ENCODE measurements around the gene SEPTIN1. TPM values are rescaled to one million over a fixed set of nuclear protein-coding genes. Genes with fewer than 3 reads are reported as not detected.
A peak's percentile ranks its signal among the peaks of the same experiment; 100 is the strongest.

The SEPTIN1 gene
- total RNA-seq, 1 experiment from 2014 or later: 3.4 TPM

GRCh38 chr16:30421010-30421409 is 38.6 kb upstream of the SEPTIN1 start:
- H3K79me2 ChIP-seq (ENCODE audit: insufficient read depth, low read length): peaks cover 32% of the 10 kb centered on the region
- H3K4me2 ChIP-seq (ENCODE audit: low read length): no peak overlapping the region
- no TSS peak for BruUV-seq (replicated peaks)
- peaks cover 20 to 45% of the 10 kb centered on the region in 2 experiments; a peak in 3 of 4 replicates for H3K36me3 ChIP-seq (ENCODE audit: control insufficient read depth in 1 of 2, insufficient read depth in 2 of 2, low read length in 2 of 2)
- TF ChIP-seq, protein P1, sequence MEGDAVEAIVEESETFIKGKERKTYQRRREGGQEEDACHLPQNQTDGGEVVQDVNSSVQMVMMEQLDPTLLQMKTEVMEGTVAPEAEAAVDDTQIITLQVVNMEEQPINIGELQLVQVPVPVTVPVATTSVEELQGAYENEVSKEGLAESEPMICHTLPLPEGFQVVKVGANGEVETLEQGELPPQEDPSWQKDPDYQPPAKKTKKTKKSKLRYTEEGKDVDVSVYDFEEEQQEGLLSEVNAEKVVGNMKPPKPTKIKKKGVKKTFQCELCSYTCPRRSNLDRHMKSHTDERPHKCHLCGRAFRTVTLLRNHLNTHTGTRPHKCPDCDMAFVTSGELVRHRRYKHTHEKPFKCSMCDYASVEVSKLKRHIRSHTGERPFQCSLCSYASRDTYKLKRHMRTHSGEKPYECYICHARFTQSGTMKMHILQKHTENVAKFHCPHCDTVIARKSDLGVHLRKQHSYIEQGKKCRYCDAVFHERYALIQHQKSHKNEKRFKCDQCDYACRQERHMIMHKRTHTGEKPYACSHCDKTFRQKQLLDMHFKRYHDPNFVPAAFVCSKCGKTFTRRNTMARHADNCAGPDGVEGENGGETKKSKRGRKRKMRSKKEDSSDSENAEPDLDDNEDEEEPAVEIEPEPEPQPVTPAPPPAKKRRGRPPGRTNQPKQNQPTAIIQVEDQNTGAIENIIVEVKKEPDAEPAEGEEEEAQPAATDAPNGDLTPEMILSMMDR (IDR thresholded peaks at IDR 0.05 in 2 of 3, conservative IDR thresholded peaks at IDR 0.05 in 1 of 3; ENCODE audit: borderline replicate concordance in 1 of 3, insufficient read depth in 1 of 3, low read depth in 2 of 3, low read length in 2 of 3): no peak
- TF ChIP-seq ELF1 (IDR thresholded peaks at IDR 0.05; ENCODE audit: borderline replicate concordance, low read depth): no peak
- no peak for DNase-seq (ENCODE audit: low read depth, low spot score)
- H3K9ac ChIP-seq (ENCODE audit: low read length): no peak overlapping the region
- H3K4me3 ChIP-seq (replicated peaks in 1 of 2; ENCODE audit: low read depth in 1 of 2, low read length in 2 of 2): no peak overlapping the region
- CTCF ChIA-PET: interaction anchor here (4.9 kb wide), 1 partner anchor 9 kb away, joined by 52 read pairs; the partner anchor contains the start of gene DCTPP1
- H3K9me2 ChIP-seq (ENCODE audit: insufficient read depth): no peaks in the 10 kb centered on the region
- POLR2A ChIA-PET: no interaction called here
- H3K9me3 ChIP-seq (ENCODE audit: control insufficient read depth in 1 of 2, insufficient read depth in 1 of 2, low read depth in 1 of 2, low read length in 2 of 2): no peaks in the 10 kb centered on the region
- ATAC-seq: no peak
- RAD21 ChIA-PET (ENCODE audit: low non-redundant PET in 1 of 2, low total read pairs in 2 of 2, uncharacterized antibody in 2 of 2, unreplicated experiment in 2 of 2): no interaction called here
- peaks cover 6 to 26% of the 10 kb centered on the region in 2 experiments; a peak in 3 of 4 replicates for H3K4me1 ChIP-seq (ENCODE audit: control insufficient read depth in 1 of 2, insufficient read depth in 2 of 2, low read length in 2 of 2)
- H4K20me1 ChIP-seq (ENCODE audit: insufficient read depth): peaks cover 3% of the 10 kb centered on the region; the same call in 1 of the 2 replicates
- H2AFZ ChIP-seq (ENCODE audit: low read depth, low read length, poor library complexity, severe bottlenecking): no peak overlapping the region
- no peak overlapping the region for H3K27ac ChIP-seq (ENCODE audit: low read depth, low read length)
- intact Hi-C loops (cut with micrococcal nuclease): no loop called here
- no peaks in the 10 kb centered on the region for H3K27me3 ChIP-seq (ENCODE audit: insufficient read depth, low read length)

DNA sequence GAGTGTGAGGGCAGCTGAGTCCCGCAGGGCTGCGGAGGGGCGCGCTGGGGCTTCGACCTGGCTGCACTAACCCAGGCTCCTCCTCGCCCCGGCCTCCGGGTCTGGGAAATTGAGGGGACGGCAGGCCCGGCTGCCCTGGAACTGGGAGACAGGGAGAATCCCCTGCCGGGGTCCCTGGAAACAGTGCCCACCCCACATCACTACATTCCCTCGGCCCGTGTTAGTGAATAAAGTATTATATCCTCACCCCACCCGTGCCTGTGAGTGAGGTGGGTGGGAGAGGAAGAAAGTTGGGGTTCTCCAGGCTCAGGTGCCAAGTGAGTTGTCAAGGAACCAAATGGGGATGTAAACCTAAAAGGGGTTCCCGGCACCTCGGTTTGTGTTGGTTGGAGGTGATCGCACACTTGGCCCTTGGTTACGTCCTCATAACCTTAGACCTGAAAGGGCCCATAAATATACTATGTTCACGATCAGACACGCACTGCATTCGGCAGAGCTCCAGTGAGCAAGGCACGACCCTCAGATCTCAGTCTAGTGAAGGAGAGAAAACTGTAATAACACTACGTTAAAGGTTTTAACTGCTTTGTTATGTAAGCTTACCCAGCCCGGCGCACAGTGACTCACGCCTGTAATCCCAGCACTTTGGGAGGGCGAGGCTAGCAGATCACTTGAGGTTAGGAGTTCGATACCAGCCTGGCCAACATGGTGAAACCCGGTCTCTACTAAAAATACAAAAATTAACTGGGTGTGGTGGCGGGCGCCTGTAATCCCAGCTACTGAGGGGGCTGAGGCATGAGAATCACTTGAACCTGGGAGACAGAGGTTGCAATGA is 36.2 kb upstream of the SEPTIN1 start:
- H3K79me2 ChIP-seq (ENCODE audit: insufficient read depth, low read length): peaks cover 16% of the 10 kb centered on the region
- ChIA-PET RAD21 (ENCODE audit: low non-redundant PET in 1 of 2, low total read pairs in 2 of 2, uncharacterized antibody in 2 of 2, unreplicated experiment in 2 of 2) (interaction anchor here (0.6 to 1.4 kb wide), 5 partner anchors 9 to 41 kb away, joined by 3 to 13 read pairs (median 4); partner anchors contain the start of gene DCTPP1 (in 2 of the 2)), CTCF (interaction anchor here (0.8 to 4.9 kb wide), 11 partner anchors 10 to 326 kb away, joined by 3 to 52 read pairs (median 4); partner anchors contain the start of genes DCTPP1, TBC1D10B, ZNF48 and ZNF771), POLR2A (interaction anchor here (0.9 to 2.0 kb wide), 7 partner anchors 9 to 216 kb away, joined by 3 to 15 read pairs (median 5); partner anchors contain the start of genes DCTPP1, ZNF48, ZNF764 and ZNF771)
- H3K4me1 ChIP-seq (ENCODE audit: control insufficient read depth in 1 of 2, insufficient read depth in 2 of 2, low read length in 2 of 2): peaks cover 6 to 31% of the 10 kb centered on the region in 2 experiments; a peak in 3 of 4 replicates
- H3K4me3 ChIP-seq (replicated peaks in 1 of 2; ENCODE audit: low read depth in 1 of 2, low read length in 2 of 2): peak overlapping the region; percentile 26 to 44
- peaks cover 3% of the 10 kb centered on the region; the same call in 1 of the 2 replicates for H4K20me1 ChIP-seq (ENCODE audit: insufficient read depth)
- no peaks in the 10 kb centered on the region for H3K27me3 ChIP-seq (ENCODE audit: insufficient read depth, low read length)
- peaks cover 12 to 32% of the 10 kb centered on the region in 2 experiments; a peak in 2 of 4 replicates for H3K36me3 ChIP-seq (ENCODE audit: control insufficient read depth in 1 of 2, insufficient read depth in 2 of 2, low read length in 2 of 2)
- peak overlapping the region; percentile 79 for H3K4me2 ChIP-seq (ENCODE audit: low read length)
- no peaks in the 10 kb centered on the region for H3K9me3 ChIP-seq (ENCODE audit: control insufficient read depth in 1 of 2, insufficient read depth in 1 of 2, low read depth in 1 of 2, low read length in 2 of 2)
- no TSS peak for BruUV-seq (replicated peaks)
- ATAC-seq: no peak
- H3K9me2 ChIP-seq (ENCODE audit: insufficient read depth): no peaks in the 10 kb centered on the region
- DNase-seq (ENCODE audit: low read depth, low spot score): no peak
- intact Hi-C loops (cut with micrococcal nuclease): no loop called here
- no peak overlapping the region for H2AFZ ChIP-seq (ENCODE audit: low read depth, low read length, poor library complexity, severe bottlenecking)
- H3K9ac ChIP-seq (ENCODE audit: low read length): peak overlapping the region; percentile 65
- H3K27ac ChIP-seq (ENCODE audit: low read depth, low read length): peak overlapping the region; percentile 83
- TF ChIP-seq, protein P1 (IDR thresholded peaks at IDR 0.05 in 2 of 3, conservative IDR thresholded peaks at IDR 0.05 in 1 of 3; ENCODE audit: borderline replicate concordance in 1 of 3, insufficient read depth in 1 of 3, low read depth in 2 of 3, low read length in 2 of 3): 0 out of 6 replicates have a peak, but pooled peaks of 1 of the 3 experiments have one; percentile 14
- no peak for TF ChIP-seq RAD21 (IDR thresholded peaks at IDR 0.05; ENCODE audit: low read depth)
- no peak for TF ChIP-seq FOSL1 (IDR thresholded peaks at IDR 0.05; ENCODE audit: low read depth)
- no peak for TF ChIP-seq JUND (IDR thresholded peaks at IDR 0.05)
- no peak for TF ChIP-seq ZNF274 (IDR thresholded peaks at IDR 0.05; ENCODE audit: low read depth, low read length)
- TF ChIP-seq, protein P2, sequence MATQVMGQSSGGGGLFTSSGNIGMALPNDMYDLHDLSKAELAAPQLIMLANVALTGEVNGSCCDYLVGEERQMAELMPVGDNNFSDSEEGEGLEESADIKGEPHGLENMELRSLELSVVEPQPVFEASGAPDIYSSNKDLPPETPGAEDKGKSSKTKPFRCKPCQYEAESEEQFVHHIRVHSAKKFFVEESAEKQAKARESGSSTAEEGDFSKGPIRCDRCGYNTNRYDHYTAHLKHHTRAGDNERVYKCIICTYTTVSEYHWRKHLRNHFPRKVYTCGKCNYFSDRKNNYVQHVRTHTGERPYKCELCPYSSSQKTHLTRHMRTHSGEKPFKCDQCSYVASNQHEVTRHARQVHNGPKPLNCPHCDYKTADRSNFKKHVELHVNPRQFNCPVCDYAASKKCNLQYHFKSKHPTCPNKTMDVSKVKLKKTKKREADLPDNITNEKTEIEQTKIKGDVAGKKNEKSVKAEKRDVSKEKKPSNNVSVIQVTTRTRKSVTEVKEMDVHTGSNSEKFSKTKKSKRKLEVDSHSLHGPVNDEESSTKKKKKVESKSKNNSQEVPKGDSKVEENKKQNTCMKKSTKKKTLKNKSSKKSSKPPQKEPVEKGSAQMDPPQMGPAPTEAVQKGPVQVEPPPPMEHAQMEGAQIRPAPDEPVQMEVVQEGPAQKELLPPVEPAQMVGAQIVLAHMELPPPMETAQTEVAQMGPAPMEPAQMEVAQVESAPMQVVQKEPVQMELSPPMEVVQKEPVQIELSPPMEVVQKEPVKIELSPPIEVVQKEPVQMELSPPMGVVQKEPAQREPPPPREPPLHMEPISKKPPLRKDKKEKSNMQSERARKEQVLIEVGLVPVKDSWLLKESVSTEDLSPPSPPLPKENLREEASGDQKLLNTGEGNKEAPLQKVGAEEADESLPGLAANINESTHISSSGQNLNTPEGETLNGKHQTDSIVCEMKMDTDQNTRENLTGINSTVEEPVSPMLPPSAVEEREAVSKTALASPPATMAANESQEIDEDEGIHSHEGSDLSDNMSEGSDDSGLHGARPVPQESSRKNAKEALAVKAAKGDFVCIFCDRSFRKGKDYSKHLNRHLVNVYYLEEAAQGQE (IDR thresholded peaks at IDR 0.05; ENCODE audit: low read depth): no peak
- no peak for TF ChIP-seq SRF (IDR thresholded peaks at IDR 0.05; ENCODE audit: low read depth)

Measured in HCT116 (cell line).